ENCODE data around the gene FAXDC2. TPM values are rescaled to one million over a fixed set of nuclear protein-coding genes. Genes with fewer than 3 reads are reported as not detected.

The FAXDC2 gene
- total and polyA plus RNA-seq, 10 of the 15 experiments (the other 5 are each of a cell fraction or from before 2014, with no cell fraction given): 0.13 to 1.8 (median 0.35) TPM

- Histone ChIP-seq H4K20me1 (ENCODE audit: control insufficient read depth, insufficient read depth) (no peaks in the 10 kb centered on the region), H3K27me3 (replicated peaks in 1 of 2; ENCODE audit: control insufficient read depth in 2 of 2, insufficient read depth in 2 of 2, low read length in 1 of 2) (no peaks in the 10 kb centered on the region), H3K27ac (ENCODE audit: control insufficient read depth, insufficient read depth) (no peak overlapping the region), H3K4me1 (ENCODE audit: control insufficient read depth, insufficient read depth, low read length) (no peaks in the 10 kb centered on the region), H3K4me3 (no peak overlapping the region), H3K9me3 (replicated peaks; ENCODE audit: control insufficient read depth, insufficient read depth, low read length) (no peaks in the 10 kb centered on the region), H2AFZ (ENCODE audit: control insufficient read depth, low read depth, low read length) (no peak overlapping the region), H3K79me2 (ENCODE audit: control insufficient read depth, insufficient read depth, low read length) (no peaks in the 10 kb centered on the region), H3K4me2 (ENCODE audit: control insufficient read depth, insufficient read depth) (no peak overlapping the region), H3K9ac (ENCODE audit: control insufficient read depth, insufficient read depth, low read length) (no peak overlapping the region), H3K36me3 (ENCODE audit: control insufficient read depth in 2 of 2, insufficient read depth in 2 of 2, low read length in 1 of 2) (no peaks in the 10 kb centered on the region; a peak in 1 of 4 replicates)
- ChIA-PET POLR2A (no interaction called here), CTCF (interaction anchor here (1.0 kb wide), 1 partner anchor 178 kb away, joined by 3 read pairs; no protein-coding TSS in a partner anchor), RAD21 (ENCODE audit: unreplicated experiment) (interaction anchor here (0.8 kb wide), 1 partner anchor 179 kb away, joined by 3 read pairs; no protein-coding TSS in a partner anchor), SMC1A (ENCODE audit: uncharacterized antibody, unreplicated experiment) (no interaction called here)
- no TSS peak for BruUV-seq (replicated peaks)
- 93% methylated on average over 2 of the region's 2 CpGs for WGBS (ENCODE audit: insufficient coverage, insufficient replicate concordance, low lambda C conversion rate, missing lambda C conversion rate)
- intact Hi-C loops (cut with micrococcal nuclease; ENCODE audit: unreplicated experiment) (no loop called here), in situ Hi-C loops (cut with MboI) (no loop called here)
- TF ChIP-seq MAX (IDR thresholded peaks at IDR 0.05; ENCODE audit: low read depth, low read length): no peak
- TF ChIP-seq MLLT1 (IDR thresholded peaks at IDR 0.05): no peak
- TF ChIP-seq YBX1 (IDR thresholded peaks at IDR 0.05): no peak
- no peak for TF ChIP-seq NKRF (conservative IDR thresholded peaks at IDR 0.05)
- TF ChIP-seq ZZZ3 (IDR thresholded peaks at IDR 0.05; ENCODE audit: control insufficient read depth, insufficient read length, low read depth): no peak
- TF ChIP-seq ZNF217 (IDR thresholded peaks at IDR 0.05): no peak
- no peak for TF ChIP-seq RUNX3 (IDR thresholded peaks at IDR 0.05; ENCODE audit: low read length)
- no peak for FAIRE-seq
- DNase-seq (ENCODE audit: low read depth, low spot score): no peak
- no peak for ATAC-seq
Measured at GRCh38 chr5:154829181-154829588, 21.2 kb downstream of the FAXDC2 start.
